ENCODE measurements around the gene UEVLD. TPM values are rescaled to one million over a fixed set of nuclear protein-coding genes. Genes with fewer than 3 reads are reported as not detected.
A peak's percentile ranks its signal among the peaks of the same experiment; 100 is the strongest.

Gene UEVLD
- total RNA-seq, result 10 to 100 TPM in 3 of 4 donors, 1 to 10 TPM in 1; 9.9 to 19.0 (median 14.2) TPM
- polyA plus RNA-seq, result 10 to 100 TPM in 1 of 3 donors, 1 to 10 TPM in 2; 9.4 to 38.6 (median 9.6) TPM
- long read RNA-seq, donor 1, full-length matches to known transcripts, result 14 of 18 reads
- long read RNA-seq, donor 1, partial matches to known transcripts, result 0 of 18 reads
- long read RNA-seq, donor 1, other reads (novel, unspliced or antisense), result 4 of 18 reads
- long read RNA-seq, donor 2, full-length matches to known transcripts, result 15 of 26 reads
- long read RNA-seq, donor 2, partial matches to known transcripts, result 0 of 26 reads
- long read RNA-seq, donor 2, other reads (novel, unspliced or antisense), result 11 of 26 reads

DNA sequence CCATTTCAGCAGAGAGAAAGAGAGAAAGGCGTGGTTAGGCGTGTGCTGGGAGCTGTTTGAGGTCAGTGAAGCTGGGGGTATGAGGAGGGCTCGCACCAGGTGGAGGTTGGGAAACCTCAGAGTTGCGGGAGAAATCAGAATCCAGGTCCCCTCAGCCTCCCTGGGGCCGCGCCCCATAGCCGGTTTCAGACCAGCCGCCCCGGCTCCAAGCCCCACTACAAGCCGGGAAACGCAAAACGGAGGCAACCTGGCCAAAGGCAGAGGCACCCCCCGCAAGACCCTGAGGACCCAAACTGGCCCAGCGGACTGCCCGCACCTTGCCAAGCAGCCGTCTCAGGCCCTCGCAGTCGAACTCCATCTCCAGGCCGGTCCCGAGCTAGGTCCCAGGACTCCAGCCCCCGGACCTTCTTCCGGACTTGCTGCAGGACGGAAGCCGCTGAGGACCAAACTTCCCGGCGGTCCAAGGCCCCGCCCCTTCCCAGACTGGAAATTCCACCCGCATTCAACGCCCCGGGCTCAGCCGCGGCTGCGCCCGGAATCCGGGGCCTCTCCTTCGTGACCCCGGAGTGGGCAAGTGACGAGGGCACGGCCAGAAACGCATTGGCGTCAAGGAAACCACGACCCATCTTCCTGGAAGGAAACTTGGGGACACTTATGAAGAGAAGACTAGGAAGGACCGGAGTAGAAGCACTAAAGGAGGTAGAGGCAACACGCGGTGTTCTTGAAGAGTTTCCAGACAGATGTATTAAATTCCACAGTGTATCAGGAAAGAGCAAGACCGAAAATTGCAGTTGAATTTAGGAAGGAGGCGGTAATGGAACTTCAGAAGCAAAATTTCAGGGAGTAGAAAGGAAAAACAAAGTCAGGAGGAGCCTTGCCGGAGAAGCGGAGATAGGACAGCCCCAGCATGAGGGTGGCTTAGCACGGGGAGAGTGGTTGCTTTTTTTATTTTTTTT is at the start of gene UEVLD:
Gene UEVLD, minus strand, starts transcription at position 438 of the 956 bp plus-strand sequence. Its CDS starts 80 bp downstream, at position 358.
- Histone ChIP-seq H3K9me3 (no peaks in the 10 kb centered on the region), H3K36me3 (ENCODE audit: insufficient read depth in 1 of 2, low read depth in 1 of 2) (peaks cover 0 to 14% of the 10 kb centered on the region in 2 donors), H3K4me3 (peak within 1 kb of the TSS; percentile 96), H3K27ac (peak within 1 kb of the TSS; percentile 85), H3K27me3 (ENCODE audit: insufficient read depth in 3 of 3, low read length in 2 of 3) (no peaks in the 10 kb centered on the region), H3K4me1 (peaks cover 35% of the 10 kb centered on the region)
- TF ChIP-seq, protein P1, sequence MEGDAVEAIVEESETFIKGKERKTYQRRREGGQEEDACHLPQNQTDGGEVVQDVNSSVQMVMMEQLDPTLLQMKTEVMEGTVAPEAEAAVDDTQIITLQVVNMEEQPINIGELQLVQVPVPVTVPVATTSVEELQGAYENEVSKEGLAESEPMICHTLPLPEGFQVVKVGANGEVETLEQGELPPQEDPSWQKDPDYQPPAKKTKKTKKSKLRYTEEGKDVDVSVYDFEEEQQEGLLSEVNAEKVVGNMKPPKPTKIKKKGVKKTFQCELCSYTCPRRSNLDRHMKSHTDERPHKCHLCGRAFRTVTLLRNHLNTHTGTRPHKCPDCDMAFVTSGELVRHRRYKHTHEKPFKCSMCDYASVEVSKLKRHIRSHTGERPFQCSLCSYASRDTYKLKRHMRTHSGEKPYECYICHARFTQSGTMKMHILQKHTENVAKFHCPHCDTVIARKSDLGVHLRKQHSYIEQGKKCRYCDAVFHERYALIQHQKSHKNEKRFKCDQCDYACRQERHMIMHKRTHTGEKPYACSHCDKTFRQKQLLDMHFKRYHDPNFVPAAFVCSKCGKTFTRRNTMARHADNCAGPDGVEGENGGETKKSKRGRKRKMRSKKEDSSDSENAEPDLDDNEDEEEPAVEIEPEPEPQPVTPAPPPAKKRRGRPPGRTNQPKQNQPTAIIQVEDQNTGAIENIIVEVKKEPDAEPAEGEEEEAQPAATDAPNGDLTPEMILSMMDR (IDR thresholded peaks at IDR 0.05), result no peak
- WGBS, 3 donors, result 0 to 1% (median 0%) methylated on average over 50 of the region's 50 CpGs
- intact Hi-C loops (cut with DNase I), result loop anchor here (2.0 to 10.0 kb wide), 3 partner anchors 46 to 62 kb away; partner anchors contain the start of genes SPTY2D1 (in 2 of the 2) and TSG101 (in 1 of the 2)
- peak; percentile 96 to 98 (median 98) for ATAC-seq
- peak; percentile 93 to 94 for DNase-seq

DNA sequence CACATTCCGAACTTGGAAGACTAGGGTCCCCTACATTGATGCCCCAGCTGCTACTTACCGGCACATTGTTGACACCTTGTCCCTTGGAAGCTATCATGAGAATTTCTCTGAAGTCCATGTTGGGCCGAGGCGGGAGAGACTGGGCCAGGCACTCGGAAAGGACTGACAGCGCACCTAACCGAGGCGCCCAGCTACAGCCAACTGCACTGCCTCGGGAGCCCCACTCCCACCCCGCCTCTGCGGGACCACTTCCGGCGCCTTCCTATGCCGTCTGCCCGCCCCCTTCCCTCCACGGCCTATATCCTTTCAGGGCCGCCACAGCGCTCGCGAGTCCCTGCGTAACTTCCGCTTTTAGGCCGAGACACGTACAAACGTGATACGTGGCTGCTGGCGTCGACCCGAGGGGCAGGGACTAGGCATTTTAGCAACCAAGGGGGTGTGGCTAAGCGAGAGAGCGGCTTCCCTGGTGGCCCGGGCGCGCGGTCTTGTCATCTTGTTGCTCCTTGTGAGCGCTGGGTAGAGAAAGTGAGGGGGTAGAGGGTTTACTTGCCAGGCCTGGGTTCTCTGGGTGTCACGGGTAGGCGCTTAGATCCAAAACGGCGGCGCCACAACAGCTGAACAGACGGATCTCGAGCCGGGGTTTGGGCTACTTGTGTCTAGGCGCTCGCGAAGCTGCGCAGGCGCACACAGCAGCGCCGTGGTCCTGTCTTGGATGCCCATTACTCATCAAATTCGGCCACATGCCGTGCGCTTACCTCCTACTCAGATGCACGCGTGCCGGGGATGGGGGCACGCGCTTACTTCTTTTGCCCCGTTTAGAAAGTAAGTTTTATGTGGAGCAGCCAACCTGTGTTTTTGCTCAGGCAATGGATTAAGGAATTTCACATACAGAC is 45.9 kb upstream of the UEVLD start, which contains the start of gene SPTY2D1:
Gene SPTY2D1, minus strand, starts transcription at position 203 of the 893 bp plus-strand sequence. Its CDS starts 85 bp downstream, at position 118.
- intact Hi-C loops (cut with DNase I), result loop anchor here (2.0 to 10.0 kb wide), 5 partner anchors 46 to 312 kb away; partner anchors contain the start of genes GTF2H1 (in 2 of the 2), HPS5 (in 2 of the 2) and UEVLD (in 2 of the 2)
- no peaks in the 10 kb centered on the region for H3K9me3 ChIP-seq
- DNase-seq, result peak; percentile 99 to 100
- H3K4me3 ChIP-seq, result peak within 1 kb of the TSS; percentile 89
- H3K36me3 ChIP-seq (ENCODE audit: insufficient read depth in 1 of 2, low read depth in 1 of 2), result no peaks in the 10 kb centered on the region
- ATAC-seq, result peak; percentile 99
- H3K4me1 ChIP-seq, result peaks cover 11% of the 10 kb centered on the region
- H3K27me3 ChIP-seq (ENCODE audit: insufficient read depth in 3 of 3, low read length in 2 of 3), result no peaks in the 10 kb centered on the region
- TF ChIP-seq, protein P1 (IDR thresholded peaks at IDR 0.05), result no peak
- WGBS, 3 donors, result 0% methylated on average over 59 to 60 of the region's 60 CpGs
- H3K27ac ChIP-seq, result peak within 1 kb of the TSS; percentile 93

DNA sequence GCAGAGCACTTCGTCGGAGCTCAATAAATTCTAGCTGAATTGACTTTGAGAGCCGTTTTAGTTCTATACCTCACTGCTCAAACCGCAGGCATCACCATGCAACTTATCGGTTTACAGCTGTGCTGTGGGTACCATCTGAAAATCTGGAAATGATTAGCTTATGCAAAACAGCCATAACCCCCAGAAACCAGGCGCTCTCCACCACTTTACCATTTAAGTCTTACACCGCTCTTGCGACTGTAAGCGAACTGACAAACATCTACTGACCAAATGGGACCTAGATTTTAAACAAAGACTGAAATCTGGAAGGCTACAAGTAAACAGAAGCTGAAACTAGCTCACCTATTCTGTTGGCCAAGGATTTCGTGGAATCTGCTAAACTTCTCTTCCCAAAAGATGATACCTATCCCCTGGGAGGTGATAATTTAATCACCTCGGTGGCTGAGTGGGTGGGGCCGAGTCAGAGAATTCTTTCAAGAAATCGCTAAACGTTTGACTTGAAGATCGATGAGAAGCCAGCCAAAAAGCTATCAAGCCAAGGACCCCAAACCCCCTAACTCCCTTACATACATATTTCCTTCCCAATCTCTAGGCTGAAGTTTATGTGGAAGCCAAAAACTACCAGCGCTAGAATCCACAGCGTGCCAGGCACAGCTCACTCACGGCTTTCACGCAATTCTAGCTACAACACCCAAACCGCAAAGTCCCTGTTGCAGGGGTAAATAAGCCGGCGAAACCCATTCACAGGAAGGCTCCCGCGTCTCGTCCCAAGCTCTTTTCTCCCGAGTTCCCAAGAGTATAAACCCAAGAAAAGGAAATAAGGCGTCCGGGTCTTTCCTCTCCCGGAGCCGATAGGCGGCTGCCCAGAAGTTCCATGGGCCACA is 45.0 kb upstream of the UEVLD start:
- ATAC-seq, result no peak
- Histone ChIP-seq H3K4me3 (peak overlapping the region; percentile 89), H3K27me3 (ENCODE audit: insufficient read depth in 3 of 3, low read length in 2 of 3) (no peaks in the 10 kb centered on the region), H3K27ac (peak overlapping the region; percentile 93), H3K9me3 (no peaks in the 10 kb centered on the region), H3K4me1 (peaks cover 11% of the 10 kb centered on the region), H3K36me3 (ENCODE audit: insufficient read depth in 1 of 2, low read depth in 1 of 2) (no peaks in the 10 kb centered on the region)
- peak in 1 of 2 donors; percentile 12 for DNase-seq
- 7 to 8% (median 7%) methylated on average over 31 of the region's 31 CpGs for WGBS, 3 donors
- TF ChIP-seq, protein P1 (IDR thresholded peaks at IDR 0.05), result no peak
- intact Hi-C loops (cut with DNase I), result loop anchor here (2.0 to 10.0 kb wide), 5 partner anchors 45 to 311 kb away; partner anchors contain the start of genes GTF2H1 (in 2 of the 2), HPS5 (in 2 of the 2) and UEVLD (in 2 of the 2)

Measured in psoas muscle (tissue), 8 donors.